Activated CD4-positive, alpha-beta T cell treated with anti-CD3 and anti-CD28 coated beads for 4 hours (primary cell): ENCODE data around the gene SLC25A23.
"Not testable (repeated sequence)": the region's sequence is repeated elsewhere in the genome, so short reads cannot be mapped to it uniquely, and the experiment has no call there.

Source experiments
- DNase-seq, 2 donors: peaks; one replicate each; pipeline ENCODE4 v3.0.0-alpha.2; 2020

The SLC25A23 gene

DNA sequence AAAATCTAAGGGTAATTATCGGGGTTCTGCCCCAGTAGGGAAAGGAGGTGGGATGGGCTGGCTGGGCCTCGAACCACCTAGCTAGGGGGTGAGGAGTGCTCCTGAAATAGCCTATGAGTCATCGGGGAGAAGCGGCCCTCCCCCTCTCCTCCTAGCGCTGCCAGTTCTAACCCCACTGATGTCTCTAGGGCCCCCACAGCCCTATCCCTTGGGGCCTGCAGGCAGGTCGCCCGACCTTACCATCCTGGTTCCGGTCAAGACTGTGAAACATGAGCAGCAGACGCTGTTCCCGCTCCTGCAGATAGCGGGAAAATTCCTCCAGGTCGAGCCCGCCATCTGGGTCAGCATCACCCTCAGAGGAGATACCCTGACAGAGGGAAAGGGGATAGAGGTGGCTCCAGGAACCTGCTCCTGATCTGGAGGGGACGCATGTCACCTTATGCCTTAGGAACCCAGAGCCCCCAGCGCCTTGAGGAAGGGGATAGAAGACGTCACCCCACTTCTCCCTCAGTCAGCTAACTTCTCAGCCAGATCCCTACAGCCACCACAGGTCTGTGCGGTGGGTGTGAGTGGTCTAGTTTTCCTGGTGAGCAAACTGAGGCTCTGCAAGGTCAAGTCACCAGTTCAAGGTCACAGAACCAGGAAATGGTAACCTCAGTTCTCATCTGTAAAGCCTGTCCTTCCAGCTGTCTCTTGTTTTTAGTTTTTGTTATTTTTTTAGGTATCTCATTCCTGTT lies 1.5 kb downstream of the SLC25A23 start:
- no peak for DNase-seq

DNA sequence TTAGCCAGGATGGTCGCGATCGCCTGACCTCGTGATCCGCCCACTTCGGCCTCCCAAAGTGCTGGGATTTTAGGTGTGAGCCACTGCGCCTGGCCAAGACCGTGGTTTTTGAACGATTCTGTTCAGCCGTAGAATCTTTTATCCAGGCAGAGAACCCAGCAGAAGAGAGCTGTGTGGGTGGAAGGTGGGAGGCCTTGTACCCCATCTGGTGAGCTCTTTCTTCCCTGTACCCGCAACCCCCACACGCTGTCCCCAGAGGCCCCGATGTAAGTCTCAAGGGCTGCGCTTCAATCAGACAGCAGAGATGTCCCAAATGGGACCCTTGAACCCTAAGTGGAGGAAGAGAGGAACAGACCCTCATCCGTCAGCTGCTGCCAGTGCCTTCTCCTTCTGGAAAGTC lies 3.7 kb downstream of the SLC25A23 start:
- no peak for DNase-seq

DNA sequence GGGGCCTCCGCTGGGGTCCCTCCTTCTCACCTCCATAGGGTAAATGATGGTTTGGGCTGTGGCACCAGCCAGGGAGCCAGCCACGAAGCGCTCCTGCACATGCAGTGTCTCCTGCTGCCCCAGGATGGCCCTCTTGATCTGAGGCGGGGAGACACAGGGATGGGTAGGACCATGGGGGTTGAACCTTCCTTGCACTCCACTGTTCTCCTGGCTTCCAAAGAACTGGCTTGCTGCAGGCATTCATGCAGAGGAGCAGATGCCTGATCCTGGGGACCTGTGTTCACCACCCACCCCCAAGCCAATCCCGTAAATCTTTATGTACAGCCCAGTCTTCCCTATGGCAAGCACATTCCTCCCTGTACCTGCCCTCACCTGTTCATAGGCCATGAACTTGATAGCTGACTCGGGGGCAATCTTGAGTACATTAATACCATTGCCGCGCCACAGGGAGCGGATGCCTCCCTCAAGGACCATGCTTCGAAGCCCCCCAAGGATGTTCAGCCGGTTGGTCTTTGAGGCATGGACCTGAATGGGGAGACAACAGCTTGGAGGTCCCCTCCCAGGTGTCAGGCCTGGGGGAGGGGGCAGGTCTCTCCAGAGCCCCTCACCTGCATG lies 5.5 kb downstream of the SLC25A23 start:
- DNase-seq: no peak

DNA sequence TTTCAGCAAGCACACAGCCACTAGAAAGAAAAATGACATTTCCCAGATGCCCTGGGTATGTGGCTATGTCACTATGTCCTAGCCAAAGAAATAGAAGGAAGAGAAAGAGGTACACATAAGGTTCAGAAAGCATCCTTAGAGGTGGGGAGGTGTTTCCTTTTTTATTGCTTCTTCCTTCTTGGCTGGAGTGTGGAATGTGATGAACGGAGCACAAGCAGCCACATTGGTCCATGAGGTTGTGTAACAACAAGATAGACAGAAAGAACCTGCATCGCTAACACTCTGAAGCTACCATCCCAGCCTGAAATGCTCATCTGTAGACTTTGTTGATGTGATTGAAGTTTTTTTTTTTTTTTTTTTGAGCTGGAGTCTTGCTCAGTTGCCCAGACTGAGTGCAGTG lies 6.7 kb downstream of the SLC25A23 start:
- no peak for DNase-seq

DNA sequence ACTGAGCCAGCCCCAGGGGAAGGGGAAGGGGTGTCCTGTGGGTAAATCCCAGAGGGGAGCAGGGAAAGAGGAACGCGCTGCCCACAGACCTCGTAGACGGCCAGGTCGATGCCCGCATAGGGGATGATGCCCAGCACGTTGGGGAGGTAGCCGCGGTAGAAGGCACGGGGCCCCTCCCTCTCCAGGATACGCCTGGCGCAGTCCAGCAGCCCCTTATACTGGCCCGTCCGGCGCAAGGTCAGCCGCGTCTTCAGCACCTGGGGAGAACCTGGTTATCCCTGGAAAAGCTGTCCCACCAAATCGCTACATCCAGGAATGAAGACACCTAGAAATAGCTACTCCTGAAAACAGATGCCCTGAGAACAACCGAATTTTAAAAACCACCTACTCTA lies 7.4 kb downstream of the SLC25A23 start:
- DNase-seq: no peak

DNA sequence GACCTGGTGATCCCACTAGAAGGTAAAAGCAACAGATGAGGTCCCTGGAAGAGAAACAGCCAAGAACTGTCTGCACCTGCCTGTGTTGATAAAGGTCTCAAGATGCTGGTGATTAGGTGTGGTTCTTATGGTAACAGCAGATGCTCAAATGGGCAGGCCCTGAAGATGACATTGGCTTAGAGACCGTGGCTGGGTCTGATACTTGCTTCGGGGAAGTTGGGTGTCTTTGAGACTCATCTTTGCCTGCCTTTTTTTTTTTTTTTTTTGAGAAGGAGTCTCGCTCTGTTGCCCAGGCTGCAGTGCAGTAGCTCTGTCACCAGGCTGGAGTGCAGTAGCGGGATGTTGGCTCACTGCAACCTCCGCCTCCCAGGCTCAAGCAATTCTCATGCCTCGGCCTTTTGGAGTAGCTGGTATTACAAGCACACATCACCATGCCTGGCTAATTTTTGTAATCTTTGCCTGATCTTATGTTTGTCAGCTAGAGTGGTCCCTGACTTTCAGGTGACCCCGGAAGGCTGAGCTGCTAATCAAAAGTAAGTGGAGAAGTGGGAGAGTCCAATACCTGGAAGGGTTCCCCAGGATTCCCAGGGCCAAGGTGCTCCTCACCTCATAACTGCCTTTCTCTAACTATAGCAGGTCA lies 7.9 kb downstream of the SLC25A23 start:
- no peak for DNase-seq

DNA sequence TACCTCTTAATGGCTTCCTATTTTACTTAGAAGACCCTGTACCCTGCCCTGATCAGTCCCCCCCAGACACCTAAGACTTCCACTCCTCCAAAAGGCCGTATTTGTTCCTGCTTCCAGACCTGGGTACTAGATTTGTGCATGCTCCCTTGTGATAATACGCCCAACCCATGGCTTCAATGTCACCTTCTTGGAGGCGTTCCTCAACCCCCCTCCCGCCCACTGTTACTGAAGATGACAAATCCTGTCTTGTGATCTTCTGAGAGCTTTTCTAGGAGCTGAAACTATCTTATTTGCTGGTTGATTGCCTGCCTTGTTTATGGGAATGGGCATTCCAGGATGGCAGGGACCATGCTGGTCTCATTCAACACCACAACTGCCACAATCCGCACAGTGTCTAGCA lies 9.4 kb downstream of the SLC25A23 start:
- no peak for DNase-seq

DNA sequence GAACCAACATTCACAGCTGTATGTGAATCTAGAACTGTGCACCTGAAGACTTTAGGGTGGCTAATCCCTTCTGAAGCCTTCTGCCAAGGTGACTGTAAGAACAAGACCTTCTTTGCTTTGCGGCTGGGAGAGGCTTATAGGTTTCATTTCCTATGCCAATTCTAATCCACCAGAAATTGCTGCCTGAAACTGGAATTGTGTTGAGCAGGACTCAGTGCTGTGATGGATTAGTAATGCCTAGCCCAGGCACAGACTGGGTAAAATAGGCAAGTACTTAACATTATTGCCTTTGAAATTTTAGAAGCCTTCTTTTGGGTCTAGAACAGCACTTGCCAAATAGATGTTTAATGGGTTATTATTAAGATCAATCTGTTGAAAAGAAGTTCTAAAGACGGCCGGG lies 11.5 kb downstream of the SLC25A23 start:
- no peak for DNase-seq

DNA sequence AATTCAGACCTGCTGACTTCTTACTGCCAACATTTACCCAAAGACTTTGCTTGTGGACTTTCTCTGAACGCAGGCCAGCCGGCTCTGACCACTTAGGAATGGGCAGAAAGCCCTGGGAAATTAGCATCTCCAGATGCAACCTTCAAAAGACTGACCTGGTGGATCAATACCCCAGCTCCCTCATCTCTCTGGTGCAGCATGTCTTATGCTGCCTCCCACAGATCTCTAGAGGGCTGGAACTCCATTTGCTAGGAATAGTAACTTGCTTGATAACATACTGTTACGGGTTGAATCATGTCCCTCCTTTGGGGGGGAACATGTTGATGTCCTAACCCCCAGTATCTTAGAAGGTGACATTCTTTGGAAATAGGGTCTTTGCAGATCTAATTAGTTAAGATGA lies 13.1 kb downstream of the SLC25A23 start:
- no peak for DNase-seq

DNA sequence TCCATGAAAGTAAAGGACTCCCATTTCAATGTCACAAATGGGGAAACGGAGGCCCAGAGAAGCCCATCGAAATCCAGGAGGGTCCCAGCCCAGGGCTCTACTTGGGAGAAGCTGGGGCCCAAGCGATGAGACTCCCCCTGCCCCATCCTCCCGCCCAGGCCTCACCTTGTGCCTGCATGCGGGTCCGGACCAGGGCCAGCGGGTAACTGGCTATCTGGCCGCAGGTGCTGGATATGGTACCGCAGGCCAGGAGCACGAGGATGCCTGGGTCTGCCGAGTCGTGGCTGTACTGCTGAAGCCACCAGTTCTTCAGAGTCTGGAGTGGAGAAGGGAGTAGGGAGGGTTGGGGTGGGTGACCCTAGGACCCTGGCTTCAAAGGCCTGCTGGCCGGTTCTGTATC lies 15.6 kb downstream of the SLC25A23 start:
- DNase-seq: no peak

DNA sequence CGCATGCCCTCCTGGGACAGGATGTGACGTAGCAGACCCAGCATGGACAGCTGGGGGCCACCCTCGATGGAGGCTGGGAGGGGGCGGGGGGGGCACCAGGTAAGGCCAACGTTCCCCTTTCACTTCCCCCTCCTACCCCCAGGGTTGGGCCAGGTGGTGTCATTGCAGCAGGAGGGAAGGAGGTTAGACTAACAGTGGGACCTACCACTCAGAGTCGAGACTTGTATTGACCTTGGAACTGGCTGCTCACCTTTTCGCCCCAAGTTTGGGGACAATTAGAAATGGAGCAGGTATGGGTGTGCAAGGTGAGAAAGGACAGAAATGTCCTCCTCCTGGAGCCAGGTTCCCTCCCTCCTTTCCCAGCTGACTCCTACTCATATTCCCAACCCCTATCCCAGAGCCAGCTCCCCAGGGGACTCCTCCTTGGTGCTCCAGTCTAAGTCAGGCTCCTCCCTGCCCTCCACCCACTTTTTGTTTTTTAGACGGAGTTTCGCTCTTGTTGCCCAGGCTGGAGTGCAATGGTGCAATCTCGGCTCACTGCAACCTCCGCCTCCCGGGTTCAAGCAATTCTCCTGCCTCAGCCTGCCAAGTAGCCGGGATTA lies 17.4 kb downstream of the SLC25A23 start:
- no peak for DNase-seq

DNA sequence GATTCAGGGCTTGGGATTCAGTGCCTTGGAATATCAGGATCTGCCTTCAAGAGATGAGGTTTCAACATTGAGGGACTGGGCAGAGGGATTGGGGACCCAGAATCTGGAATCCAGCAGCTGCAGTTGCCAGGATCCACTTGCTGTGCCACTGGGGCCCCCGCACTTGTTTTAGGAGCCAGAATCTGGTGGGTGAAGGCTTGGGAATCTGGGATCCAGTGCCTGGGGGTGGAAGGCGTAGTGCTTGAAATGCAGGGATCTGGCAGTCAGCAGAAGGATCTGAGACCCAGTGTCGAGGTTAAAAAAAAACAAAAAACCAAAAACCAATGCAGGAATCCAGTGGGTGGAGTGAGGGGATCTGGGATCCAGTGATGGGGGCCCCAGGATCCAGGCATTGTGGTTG lies 18.7 kb downstream of the SLC25A23 start:
- no peak for DNase-seq

DNA sequence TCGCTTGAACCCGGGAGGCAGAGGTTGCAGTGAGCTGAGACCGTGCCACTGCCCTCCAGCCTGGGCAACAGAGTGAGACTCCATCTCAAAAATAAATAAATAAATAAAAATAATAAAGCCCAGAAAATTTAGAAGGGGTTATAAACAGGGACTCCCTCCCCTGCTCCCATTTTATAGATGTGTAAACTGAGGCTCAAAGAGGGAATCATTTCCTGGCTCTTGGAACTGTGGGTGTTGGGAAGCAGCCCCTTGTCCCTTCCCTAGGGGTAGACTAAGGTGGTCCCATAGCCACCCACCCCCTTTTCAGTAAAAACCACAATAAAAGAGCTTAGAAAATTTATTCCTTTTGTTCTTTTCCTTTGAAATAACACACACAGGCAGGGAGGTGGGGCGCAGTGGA lies 19.8 kb downstream of the SLC25A23 start:
- DNase-seq: no peak

DNA sequence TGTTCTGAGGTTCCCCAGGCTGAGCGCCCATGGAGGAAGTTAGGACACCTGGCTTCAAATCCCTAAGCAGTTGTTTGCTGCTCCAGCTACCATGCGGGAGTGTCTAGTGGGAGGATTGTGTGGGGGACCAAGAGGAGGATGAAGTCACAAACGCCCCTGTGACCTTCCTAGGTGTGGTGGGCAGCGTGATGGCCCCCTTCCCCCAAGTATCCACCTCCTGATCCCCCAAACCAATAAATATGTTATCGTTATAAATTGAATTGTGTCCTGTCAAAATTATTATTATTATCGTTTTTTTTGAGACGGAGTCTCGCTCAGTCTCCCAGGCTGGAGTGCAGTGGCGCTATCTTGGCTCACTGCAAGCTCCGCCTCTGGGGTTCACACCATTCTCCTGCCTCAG lies 25.9 kb downstream of the SLC25A23 start, which contains the start of gene SLC25A41:
Gene SLC25A41 (minus strand): TSS at position 101 of the 400 bp plus-strand sequence. CDS start 70 bp downstream, at position 31.
- no peak for DNase-seq

DNA sequence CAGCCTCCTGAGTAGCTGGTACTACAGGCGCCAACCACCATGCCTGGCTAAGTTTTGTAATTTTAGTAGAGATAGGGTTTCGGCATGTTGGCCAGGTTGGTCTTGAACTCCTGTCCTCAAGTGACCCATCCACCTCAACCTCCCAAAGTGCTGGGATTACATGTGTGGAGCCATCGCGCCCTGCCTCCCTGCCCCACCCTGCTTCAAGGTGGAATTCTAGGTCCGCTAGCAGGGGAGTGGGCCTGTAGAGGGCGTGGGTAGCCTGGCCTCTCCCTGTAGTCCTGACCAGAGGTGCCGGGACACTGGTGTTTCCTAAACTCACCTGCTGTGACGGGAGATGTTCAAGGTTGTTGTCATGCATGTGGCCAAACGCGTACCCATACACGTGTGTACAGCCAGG lies 26.4 kb downstream of the SLC25A23 start:
- DNase-seq: no peak

DNA sequence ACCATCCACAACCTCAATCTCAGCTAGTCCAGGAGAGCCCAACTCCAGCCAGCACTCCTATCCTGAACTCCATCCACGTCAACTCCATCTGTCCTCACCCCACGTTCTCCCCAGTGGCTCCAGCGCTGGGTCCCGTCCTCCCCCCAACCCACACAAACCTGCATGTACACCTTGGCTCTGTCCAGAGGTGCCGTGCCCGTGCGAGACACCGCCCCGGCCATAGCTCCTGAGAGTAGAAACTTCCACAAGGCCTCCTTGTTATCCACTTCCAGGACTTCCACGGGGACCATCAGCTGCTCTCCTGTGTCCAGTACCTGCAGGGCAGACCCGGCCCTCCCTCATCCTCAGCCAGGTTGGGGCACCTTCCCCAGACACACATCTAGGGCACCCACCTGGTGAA lies 27.7 kb downstream of the SLC25A23 start:
- no peak for DNase-seq

DNA sequence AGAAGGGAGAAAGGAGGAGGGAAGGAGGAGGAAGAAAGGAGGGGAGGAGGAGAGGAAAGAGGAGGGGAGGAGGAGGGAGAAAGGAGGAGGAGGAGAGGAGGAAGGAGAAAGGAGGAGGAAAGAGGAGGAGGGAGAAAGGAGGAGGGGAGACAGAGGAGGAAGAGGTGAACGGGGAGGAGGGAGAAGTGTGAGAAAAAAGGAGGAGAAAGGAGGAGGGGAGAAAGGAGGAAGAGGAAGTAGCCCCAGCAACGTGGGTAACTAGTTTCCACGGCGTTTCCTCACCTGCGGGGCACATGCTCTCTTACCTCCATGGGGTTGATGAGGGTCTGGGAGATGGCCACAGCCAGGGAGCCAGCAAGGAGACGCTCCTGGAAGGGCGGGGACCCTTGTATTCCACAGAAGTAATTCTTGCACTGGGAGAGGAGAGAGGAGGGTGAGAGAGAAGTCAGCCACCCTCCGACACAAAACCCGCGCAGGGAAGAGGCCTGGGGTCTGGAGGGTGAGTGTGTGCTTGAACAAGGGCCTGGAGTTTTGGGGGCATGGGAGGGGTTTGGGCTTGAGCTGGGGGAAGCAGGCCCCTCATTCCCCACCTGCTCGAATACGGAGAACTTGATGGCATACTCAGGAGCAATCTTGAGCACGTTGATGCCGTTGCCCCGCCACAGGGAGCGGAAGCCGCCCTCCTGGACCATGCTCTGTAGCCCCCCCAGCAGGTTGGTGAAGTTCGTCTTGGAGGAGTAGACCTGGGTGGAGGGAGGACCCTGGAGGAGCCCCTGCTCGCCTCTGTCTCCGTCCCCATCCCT lies 30.0 kb downstream of the SLC25A23 start:
- no peak for DNase-seq

DNA sequence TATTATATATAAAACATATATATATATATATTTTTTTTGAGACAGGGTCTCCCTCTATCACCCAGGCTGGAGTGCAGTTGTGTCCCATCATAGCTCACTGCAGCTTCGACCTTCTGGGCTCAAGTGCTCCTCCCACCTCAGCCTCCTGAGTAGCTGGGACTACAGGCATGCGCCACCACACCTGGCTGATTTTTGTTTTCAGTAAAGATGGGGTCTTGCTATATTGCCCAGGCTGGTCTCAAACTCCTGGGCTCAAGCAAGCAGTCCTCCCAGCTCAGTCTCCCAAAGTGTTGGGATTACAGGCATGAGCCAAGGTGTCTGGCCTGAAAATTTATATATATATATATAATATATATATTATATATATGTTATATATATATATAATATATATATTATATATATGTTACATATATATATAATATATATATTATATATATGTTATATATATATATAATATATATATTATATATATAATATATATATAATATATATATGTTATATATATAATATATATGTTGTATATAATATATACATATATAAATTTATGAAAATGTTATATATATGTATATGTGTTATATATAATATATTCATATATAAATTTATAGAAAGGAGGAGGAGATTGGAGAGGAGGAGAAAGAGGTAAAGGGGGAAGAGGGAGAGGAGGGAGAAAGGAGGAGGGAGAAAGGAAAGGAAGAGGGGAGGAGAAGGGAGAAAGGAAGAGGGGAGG lies 30.7 kb downstream of the SLC25A23 start:
- not testable (repeated sequence) for DNase-seq

DNA sequence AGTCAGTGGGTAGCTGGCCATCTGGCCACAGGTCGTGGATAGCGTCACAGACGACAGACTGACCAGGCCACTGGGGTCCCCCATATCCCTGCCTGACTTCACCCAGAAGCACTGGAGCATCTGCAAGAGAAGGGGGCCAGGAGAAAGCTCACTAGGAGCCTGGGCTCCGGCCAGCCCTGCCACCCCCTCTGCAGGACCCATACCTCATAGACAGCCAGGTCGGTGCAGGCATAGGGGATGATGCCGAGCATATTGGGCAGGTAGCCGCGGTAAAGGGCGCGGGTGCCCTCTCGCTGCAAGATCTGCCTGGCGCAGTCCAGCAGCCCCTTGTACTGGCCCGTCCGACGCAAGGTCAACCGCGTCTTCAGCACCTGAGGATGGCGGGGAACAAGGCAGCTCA lies 32.5 kb downstream of the SLC25A23 start:
- no peak for DNase-seq

DNA sequence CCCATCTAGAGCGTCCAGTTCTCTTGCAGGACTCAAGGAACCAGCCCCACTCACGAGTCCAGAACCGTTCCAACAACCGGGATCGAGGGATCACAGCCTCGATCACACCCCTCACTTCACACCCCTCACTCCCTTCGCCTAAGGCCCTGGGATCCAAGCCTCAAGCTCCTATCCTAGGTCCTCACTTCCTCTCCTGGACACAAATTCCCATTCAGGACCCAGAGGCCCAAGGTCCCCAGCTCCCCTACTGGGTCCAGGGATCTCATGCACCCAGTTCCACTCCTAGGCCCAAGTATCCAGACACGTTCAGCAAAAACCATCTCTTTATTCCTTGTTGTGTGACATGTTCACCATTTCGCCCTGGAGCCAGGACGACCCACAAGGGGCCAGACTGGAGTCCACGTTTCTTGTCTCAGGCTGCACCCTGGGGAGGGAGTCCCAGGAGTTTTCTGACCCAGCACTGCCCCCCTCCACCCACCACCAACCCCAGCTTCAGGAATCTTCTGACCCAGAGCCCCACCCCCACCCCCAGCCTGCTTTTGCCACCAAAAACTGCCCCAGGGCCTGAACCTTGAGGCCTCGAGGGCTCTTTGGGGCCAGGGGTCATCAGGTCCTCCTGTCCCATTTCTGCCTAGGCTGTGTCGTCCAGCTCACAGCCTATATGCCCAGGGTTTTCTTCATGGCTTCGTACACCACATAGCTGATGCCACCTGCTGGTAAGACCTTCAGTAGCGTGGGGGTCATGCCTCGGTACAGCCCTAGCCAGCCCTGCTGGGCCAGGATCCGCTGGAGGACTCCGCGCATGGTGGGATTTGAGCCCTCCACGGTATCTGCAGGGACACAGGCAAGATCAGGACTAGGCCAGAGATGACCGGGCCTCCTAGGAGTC lies 33.6 kb downstream of the SLC25A23 start:
- DNase-seq: no peak
